Tibial artery (tissue), 4 donors: Measurements from ENCODE around the gene TP53I13.

Experiments used
- DNase-seq, 2 donors: peaks; one replicate each; pipeline ENCODE4 v3.0.0-alpha.2; 2019
- H3K27ac ChIP-seq, 2 donors: fragments of 200-600 bp; sonication (generic) in 1 of 2; 1 replicate in 1 of 2; 2 replicates in 1 of 2; pipeline ENCODE4 v1.5.1; 2018 to 2019; ENCODE audit warnings: mild to moderate bottlenecking in 1 of 2
- H3K27me3 ChIP-seq, 2 donors: fragments of 200-600 bp; sonication (generic) in 1 of 2; one replicate each; pipeline versions ENCODE4 v1.5.1 to v1.6.0; 2016 to 2019
- H3K36me3 ChIP-seq, 3 donors: fragments of 200-600 bp; sonication (generic) in 2 of 3; one replicate each; pipeline ENCODE4 v1.5.1; 2016 to 2019; ENCODE audit warnings: mild to moderate bottlenecking in 2 of 3
- H3K4me1 ChIP-seq, 4 donors: fragments of 200-600 bp; sonication (generic) in 2 of 4; 1 replicate in 3 of 4; 2 replicates in 1 of 4; pipeline ENCODE4 v1.5.1; 2016 to 2019
- H3K4me3 ChIP-seq, 2 donors: fragments of 200-600 bp; sonication (generic) in 1 of 2; 1 replicate in 1 of 2; 2 replicates in 1 of 2; pipeline ENCODE4 v1.5.1; 2018 to 2019; ENCODE audit warnings: mild to moderate bottlenecking in 2 of 2
- H3K9me3 ChIP-seq, 3 donors: fragments of 200-600 bp; sonication (generic) in 1 of 3; one replicate each; pipeline ENCODE4 v1.5.1; 2016 to 2019
- intact Hi-C: fragments of 100-400 bp; cut with DNase I; formaldehyde crosslinking; loops from one replicate; pipeline ENCODE4 v1.15.0; 2023; ENCODE audit warnings: low total_unique reads
- TF ChIP-seq, protein P1 (sequence below), 2 experiments: fragments of 200-600 bp in 1 of 2; fragments of 450-650 bp in 1 of 2; IDR thresholded peaks; one replicate each; pipeline ENCODE4 v1.5.1; 2017 to 2019; ENCODE audit warnings: antibody characterized with exemption in 2 of 2, mild to moderate bottlenecking in 1 of 2, moderate library complexity in 1 of 2

The TP53I13 gene

GRCh38 chr17:29591737-29592608, 23.5 kb downstream of the TP53I13 start:
- Histone ChIP-seq H3K27me3 (no peaks in the 10 kb centered on the region), H3K9me3 (no peaks in the 10 kb centered on the region), H3K4me1 (peaks cover 0 to 64% (median 57%) of the 10 kb centered on the region in 4 donors), H3K36me3 (no peaks in the 10 kb centered on the region), H3K27ac (peak overlapping the region; percentile 77 to 86), H3K4me3 (peak overlapping the region; percentile 74)
- TF ChIP-seq, protein P1, sequence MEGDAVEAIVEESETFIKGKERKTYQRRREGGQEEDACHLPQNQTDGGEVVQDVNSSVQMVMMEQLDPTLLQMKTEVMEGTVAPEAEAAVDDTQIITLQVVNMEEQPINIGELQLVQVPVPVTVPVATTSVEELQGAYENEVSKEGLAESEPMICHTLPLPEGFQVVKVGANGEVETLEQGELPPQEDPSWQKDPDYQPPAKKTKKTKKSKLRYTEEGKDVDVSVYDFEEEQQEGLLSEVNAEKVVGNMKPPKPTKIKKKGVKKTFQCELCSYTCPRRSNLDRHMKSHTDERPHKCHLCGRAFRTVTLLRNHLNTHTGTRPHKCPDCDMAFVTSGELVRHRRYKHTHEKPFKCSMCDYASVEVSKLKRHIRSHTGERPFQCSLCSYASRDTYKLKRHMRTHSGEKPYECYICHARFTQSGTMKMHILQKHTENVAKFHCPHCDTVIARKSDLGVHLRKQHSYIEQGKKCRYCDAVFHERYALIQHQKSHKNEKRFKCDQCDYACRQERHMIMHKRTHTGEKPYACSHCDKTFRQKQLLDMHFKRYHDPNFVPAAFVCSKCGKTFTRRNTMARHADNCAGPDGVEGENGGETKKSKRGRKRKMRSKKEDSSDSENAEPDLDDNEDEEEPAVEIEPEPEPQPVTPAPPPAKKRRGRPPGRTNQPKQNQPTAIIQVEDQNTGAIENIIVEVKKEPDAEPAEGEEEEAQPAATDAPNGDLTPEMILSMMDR (IDR thresholded peaks at IDR 0.05), result peak; percentile 96
- DNase-seq, result peak; percentile 81 to 92
- intact Hi-C loops, result loop anchor here (10.0 kb wide), 1 partner anchor 767 kb away; no protein-coding TSS in a partner anchor

- H3K27me3 ChIP-seq, result no peaks in the 10 kb centered on the region
- TF ChIP-seq, protein P1 (IDR thresholded peaks at IDR 0.05), result no peak
- peak within 1 kb of the TSS; percentile 74 for H3K4me3 ChIP-seq
- DNase-seq, result peak in 1 of 2 donors; percentile 55
- no peaks in the 10 kb centered on the region for H3K36me3 ChIP-seq
- H3K27ac ChIP-seq, result peak within 1 kb of the TSS; percentile 77 to 86
- no peaks in the 10 kb centered on the region for H3K9me3 ChIP-seq
- intact Hi-C loops, result loop anchor here (10.0 kb wide), 1 partner anchor 768 kb away; no protein-coding TSS in a partner anchor
- H3K4me1 ChIP-seq, result peaks cover 0 to 53% (median 47%) of the 10 kb centered on the region in 4 donors
Observed at GRCh38 chr17:29592850-29593551, 24.5 kb downstream of the TP53I13 start, which contains the start of gene ANKRD13B. ANKRD13B (plus strand) TSS chr17:29593132; CDS start chr17:29593622, 490 bp downstream.

- H3K4me3 ChIP-seq, result peak overlapping the region; percentile 62 to 74
- no peaks in the 10 kb centered on the region for H3K27me3 ChIP-seq
- TF ChIP-seq, protein P1 (IDR thresholded peaks at IDR 0.05), result no peak
- no peaks in the 10 kb centered on the region for H3K36me3 ChIP-seq
- H3K27ac ChIP-seq, result peak overlapping the region; percentile 17 to 48
- no peaks in the 10 kb centered on the region for H3K9me3 ChIP-seq
- H3K4me1 ChIP-seq, result peaks cover 0 to 45% (median 41%) of the 10 kb centered on the region in 4 donors
- no peak for DNase-seq
- intact Hi-C loops, result loop anchor here (10.0 kb wide), 1 partner anchor 769 kb away; no protein-coding TSS in a partner anchor
Observed at GRCh38 chr17:29593591-29594518, 25.4 kb downstream of the TP53I13 start.

- DNase-seq, result no peak
- intact Hi-C loops, result loop anchor here (10.0 kb wide), 1 partner anchor 770 kb away; no protein-coding TSS in a partner anchor
- Histone ChIP-seq H3K9me3 (no peaks in the 10 kb centered on the region), H3K27me3 (no peaks in the 10 kb centered on the region), H3K4me3 (no peak overlapping the region), H3K4me1 (peaks cover 0 to 45% (median 41%) of the 10 kb centered on the region in 4 donors), H3K36me3 (no peaks in the 10 kb centered on the region), H3K27ac (no peak overlapping the region)
- TF ChIP-seq, protein P1 (IDR thresholded peaks at IDR 0.05), result no peak
Observed at GRCh38 chr17:29594519-29595090, 26.1 kb downstream of the TP53I13 start.
